ENCODE data around the gene LCN2. TPM values are rescaled to one million over a fixed set of nuclear protein-coding genes. Genes with fewer than 3 reads are reported as not detected.

LCN2 gene
- total and polyA plus RNA-seq, 9 of the 15 experiments (the other 6 are each of a cell fraction or from before 2014, with no cell fraction given) = 0.10 to 1.2 (median 0.44) TPM; not detected in 1

Other genes with a start within 250 kb of the LCN2 start
Only the 7 nearest of the 17 such genes appear.
- 21.3 and 27.6 TPM in 2 replicates for gene NAIF1, start 82.1 kb upstream of the LCN2 start, total RNA-seq (2014; rRNA removed)
- 15.8 and 16.2 TPM in 2 replicates for gene NAIF1, start 82.1 kb upstream of the LCN2 start, total RNA-seq (2014; rRNA removed; fragmentation: Illumina TruSeq; extraction: Trizol)
- 15.9 and 17.4 TPM in 2 replicates for gene NAIF1, start 82.1 kb upstream of the LCN2 start, total RNA-seq (2015; rRNA removed; fragmentation: Illumina TruSeq; extraction: Trizol)
- 23.1 and 26.6 TPM in 2 replicates for gene NAIF1, start 82.1 kb upstream of the LCN2 start, total RNA-seq (2021)
- 17.2 and 21.5 TPM in 2 replicates for gene NAIF1, start 82.1 kb upstream of the LCN2 start, polyA plus RNA-seq (2011; rRNA removed)
- 16.3 and 16.9 TPM in 2 replicates for gene NAIF1, start 82.1 kb upstream of the LCN2 start, polyA plus RNA-seq (2014; fragmentation: Illumina TruSeq; extraction: Trizol)
- gene NAIF1, start 82.1 kb upstream of the LCN2 start, polyA plus RNA-seq (2014; fragmentation: Nextera tagmentation; extraction: Ambion mirVana) = 1 to 10 TPM; 4.8 to 5.3 TPM
- gene NAIF1, start 82.1 kb upstream of the LCN2 start, polyA plus RNA-seq (2014; rRNA removed) = 17.7 and 17.8 TPM in 2 replicates
- 35.9 and 39.5 TPM in 2 replicates for gene SLC25A25, start 81.2 kb upstream of the LCN2 start, total RNA-seq (2014; rRNA removed)
- 19.0 and 19.3 TPM in 2 replicates for gene SLC25A25, start 81.2 kb upstream of the LCN2 start, total RNA-seq (2014; rRNA removed; fragmentation: Illumina TruSeq; extraction: Trizol)
- gene SLC25A25, start 81.2 kb upstream of the LCN2 start, total RNA-seq (2015; rRNA removed; fragmentation: Illumina TruSeq; extraction: Trizol) = 23.2 and 25.1 TPM in 2 replicates
- 30.1 and 30.7 TPM in 2 replicates for gene SLC25A25, start 81.2 kb upstream of the LCN2 start, total RNA-seq (2021)
- 21.7 and 26.7 TPM in 2 replicates for gene SLC25A25, start 81.2 kb upstream of the LCN2 start, polyA plus RNA-seq (2011; rRNA removed)
- 18.7 and 25.2 TPM in 2 replicates for gene SLC25A25, start 81.2 kb upstream of the LCN2 start, polyA plus RNA-seq (2014; fragmentation: Illumina TruSeq; extraction: Trizol)
- gene SLC25A25, start 81.2 kb upstream of the LCN2 start, polyA plus RNA-seq (2014; fragmentation: Nextera tagmentation; extraction: Ambion mirVana) = under 1 TPM; 0.07 to 0.10 TPM
- gene SLC25A25, start 81.2 kb upstream of the LCN2 start, polyA plus RNA-seq (2014; rRNA removed) = 27.2 and 31.0 TPM in 2 replicates
- gene PTGES2, start 21.7 kb upstream of the LCN2 start, total RNA-seq (2014; rRNA removed) = 196 and 257 TPM in 2 replicates
- 34.3 and 50.3 TPM in 2 replicates for gene PTGES2, start 21.7 kb upstream of the LCN2 start, total RNA-seq (2014; rRNA removed; fragmentation: Illumina TruSeq; extraction: Trizol)
- gene PTGES2, start 21.7 kb upstream of the LCN2 start, total RNA-seq (2015; rRNA removed; fragmentation: Illumina TruSeq; extraction: Trizol) = 98.9 and 102 TPM in 2 replicates
- gene PTGES2, start 21.7 kb upstream of the LCN2 start, total RNA-seq (2021) = 135 and 137 TPM in 2 replicates
- 90.1 and 106 TPM in 2 replicates for gene PTGES2, start 21.7 kb upstream of the LCN2 start, polyA plus RNA-seq (2011; rRNA removed)
- 89.2 and 128 TPM in 2 replicates for gene PTGES2, start 21.7 kb upstream of the LCN2 start, polyA plus RNA-seq (2014; fragmentation: Illumina TruSeq; extraction: Trizol)
- 1 to 10 TPM; 2.4 to 6.2 TPM for gene PTGES2, start 21.7 kb upstream of the LCN2 start, polyA plus RNA-seq (2014; fragmentation: Nextera tagmentation; extraction: Ambion mirVana)
- gene PTGES2, start 21.7 kb upstream of the LCN2 start, polyA plus RNA-seq (2014; rRNA removed) = 128 and 149 TPM in 2 replicates
- 331 and 433 TPM in 2 replicates for gene BBLN, start 10.8 kb downstream of the LCN2 start, total RNA-seq (2014; rRNA removed)
- gene BBLN, start 10.8 kb downstream of the LCN2 start, total RNA-seq (2014; rRNA removed; fragmentation: Illumina TruSeq; extraction: Trizol) = 11.5 and 11.9 TPM in 2 replicates
- gene BBLN, start 10.8 kb downstream of the LCN2 start, total RNA-seq (2015; rRNA removed; fragmentation: Illumina TruSeq; extraction: Trizol) = 109 and 123 TPM in 2 replicates
- 172 and 177 TPM in 2 replicates for gene BBLN, start 10.8 kb downstream of the LCN2 start, total RNA-seq (2021)
- gene BBLN, start 10.8 kb downstream of the LCN2 start, polyA plus RNA-seq (2011; rRNA removed) = 87.1 and 125 TPM in 2 replicates
- 30.1 and 181 TPM in 2 replicates for gene BBLN, start 10.8 kb downstream of the LCN2 start, polyA plus RNA-seq (2014; fragmentation: Illumina TruSeq; extraction: Trizol)
- 10 to 100 TPM in 1 of 2 experiments, 1 to 10 TPM in 1; 4.2 to 13.7 TPM for gene BBLN, start 10.8 kb downstream of the LCN2 start, polyA plus RNA-seq (2014; fragmentation: Nextera tagmentation; extraction: Ambion mirVana)
- gene BBLN, start 10.8 kb downstream of the LCN2 start, polyA plus RNA-seq (2014; rRNA removed) = 191 and 213 TPM in 2 replicates
- gene CIZ1, start 42.1 kb downstream of the LCN2 start, total RNA-seq (2014; rRNA removed) = 127 and 164 TPM in 2 replicates
- 55.4 and 57.1 TPM in 2 replicates for gene CIZ1, start 42.1 kb downstream of the LCN2 start, total RNA-seq (2014; rRNA removed; fragmentation: Illumina TruSeq; extraction: Trizol)
- gene CIZ1, start 42.1 kb downstream of the LCN2 start, total RNA-seq (2015; rRNA removed; fragmentation: Illumina TruSeq; extraction: Trizol) = 83.7 and 87.8 TPM in 2 replicates
- gene CIZ1, start 42.1 kb downstream of the LCN2 start, total RNA-seq (2021) = 329 and 330 TPM in 2 replicates
- 82.1 and 168 TPM in 2 replicates for gene CIZ1, start 42.1 kb downstream of the LCN2 start, polyA plus RNA-seq (2011; rRNA removed)
- gene CIZ1, start 42.1 kb downstream of the LCN2 start, polyA plus RNA-seq (2014; fragmentation: Illumina TruSeq; extraction: Trizol) = 244 and 291 TPM in 2 replicates
- gene CIZ1, start 42.1 kb downstream of the LCN2 start, polyA plus RNA-seq (2014; fragmentation: Nextera tagmentation; extraction: Ambion mirVana) = 10 to 100 TPM in 1 of 2 experiments, 1 to 10 TPM in 1; 6.6 to 12.6 TPM
- gene CIZ1, start 42.1 kb downstream of the LCN2 start, polyA plus RNA-seq (2014; rRNA removed) = 161 and 175 TPM in 2 replicates
- 6.6 and 7.9 TPM in 2 replicates for gene DNM1, start 53.9 kb downstream of the LCN2 start, total RNA-seq (2014; rRNA removed)
- gene DNM1, start 53.9 kb downstream of the LCN2 start, total RNA-seq (2014; rRNA removed; fragmentation: Illumina TruSeq; extraction: Trizol) = 4.5 and 5.2 TPM in 2 replicates
- 8.4 and 9.1 TPM in 2 replicates for gene DNM1, start 53.9 kb downstream of the LCN2 start, total RNA-seq (2015; rRNA removed; fragmentation: Illumina TruSeq; extraction: Trizol)
- 20.7 and 23.1 TPM in 2 replicates for gene DNM1, start 53.9 kb downstream of the LCN2 start, total RNA-seq (2021)
- gene DNM1, start 53.9 kb downstream of the LCN2 start, polyA plus RNA-seq (2011; rRNA removed) = 9.5 and 33.1 TPM in 2 replicates
- 10.0 and 15.5 TPM in 2 replicates for gene DNM1, start 53.9 kb downstream of the LCN2 start, polyA plus RNA-seq (2014; fragmentation: Illumina TruSeq; extraction: Trizol)
- gene DNM1, start 53.9 kb downstream of the LCN2 start, polyA plus RNA-seq (2014; fragmentation: Nextera tagmentation; extraction: Ambion mirVana) = under 1 TPM; 0.39 to 0.58 TPM
- gene DNM1, start 53.9 kb downstream of the LCN2 start, polyA plus RNA-seq (2014; rRNA removed) = 17.6 TPM in 2 replicates
- 101 and 116 TPM in 2 replicates for gene GOLGA2, start 126.6 kb downstream of the LCN2 start, total RNA-seq (2014; rRNA removed)
- gene GOLGA2, start 126.6 kb downstream of the LCN2 start, total RNA-seq (2014; rRNA removed; fragmentation: Illumina TruSeq; extraction: Trizol) = 70.7 and 80.5 TPM in 2 replicates
- 69.2 and 75.1 TPM in 2 replicates for gene GOLGA2, start 126.6 kb downstream of the LCN2 start, total RNA-seq (2015; rRNA removed; fragmentation: Illumina TruSeq; extraction: Trizol)
- 91.3 and 109 TPM in 2 replicates for gene GOLGA2, start 126.6 kb downstream of the LCN2 start, total RNA-seq (2021)
- gene GOLGA2, start 126.6 kb downstream of the LCN2 start, polyA plus RNA-seq (2011; rRNA removed) = 76.0 and 137 TPM in 2 replicates
- 117 and 122 TPM in 2 replicates for gene GOLGA2, start 126.6 kb downstream of the LCN2 start, polyA plus RNA-seq (2014; fragmentation: Illumina TruSeq; extraction: Trizol)
- 10 to 100 TPM; 15.7 to 21.9 TPM for gene GOLGA2, start 126.6 kb downstream of the LCN2 start, polyA plus RNA-seq (2014; fragmentation: Nextera tagmentation; extraction: Ambion mirVana)
- 98.1 and 138 TPM in 2 replicates for gene GOLGA2, start 126.6 kb downstream of the LCN2 start, polyA plus RNA-seq (2014; rRNA removed)